Endothelial cell of umbilical vein (primary cell): ENCODE results near the gene CAPN15. TPM values are rescaled to one million over a fixed set of nuclear protein-coding genes. Genes with fewer than 3 reads are reported as not detected.

Experiments
- BruUV-seq: library from RNA; stranded (reverse); fragments of 400-500 nt; replicated peaks from 2 replicates; lab custom pipeline; 2021; lab: Mats Ljungman, UMichigan
- CTCF ChIA-PET: fragments of 300-600, 350-600 bp; sonication (Branson Sonifier 250); formaldehyde crosslinking; loops from one replicate; lab custom pipeline; 2021; ENCODE audit warnings: antibody characterized with exemption, inconsistent platforms; lab: Charles Lee
- POLR2A ChIA-PET: fragments of 300-600, 350-600 bp; sonication (Branson Sonifier 250); formaldehyde crosslinking; loops from one replicate; lab custom pipeline; 2021; ENCODE audit warnings: antibody characterized with exemption, inconsistent platforms; lab: Charles Lee
- DNase-seq: peaks from one replicate; pipeline ENCODE4 v3.0.0-alpha.2; 2011; ENCODE audit warnings: low read depth, low spot score
- FAIRE-seq: peaks from 2 replicates; lab custom pipeline; 2011; peaks lifted over from hg19 to GRCh38; lab: Jason Lieb, UNC
- H2AFZ ChIP-seq: 2 replicates; pipeline ENCODE4 v1.6.0; 2012; ENCODE audit warnings: low read depth, low read length, control low read depth, inconsistent platforms
- H3K27ac ChIP-seq: 2 replicates; pipeline ENCODE4 v1.5.1; 2011; ENCODE audit warnings: low read depth, mild to moderate bottlenecking, control low read depth, low read length, moderate library complexity; ENCODE audit not compliant: insufficient read depth
- H3K27me3 ChIP-seq, 2 experiments: 2 replicates each; pipeline versions ENCODE4 v1.6.0 to v1.6.1; 2011; ENCODE audit warnings: low read length in 2 of 2, mixed read lengths in 1 of 2; ENCODE audit not compliant: control insufficient read depth in 2 of 2, insufficient read depth in 2 of 2
- H3K36me3 ChIP-seq, 2 experiments: 2 replicates in 1 of 2; 3 replicates in 1 of 2; pipeline ENCODE4 v1.5.1; 2011; ENCODE audit warnings: low read length in 2 of 2, mild to moderate bottlenecking in 1 of 2, moderate library complexity in 1 of 2; ENCODE audit not compliant: control insufficient read depth in 2 of 2, insufficient read depth in 2 of 2; ENCODE audit errors: extremely low read depth in 1 of 2
- H3K4me1 ChIP-seq: 3 replicates; pipeline ENCODE4 v1.5.1; 2011; ENCODE audit warnings: mild to moderate bottlenecking, low read length; ENCODE audit not compliant: control insufficient read depth, insufficient read depth; ENCODE audit errors: extremely low read depth
- H3K4me2 ChIP-seq: 2 replicates; pipeline ENCODE4 v1.6.1; 2011; ENCODE audit warnings: low read length, control low read depth, mixed read lengths; ENCODE audit not compliant: insufficient read depth
- H3K4me3 ChIP-seq, 3 experiments: fragments of 200-600 bp in 1 of 3; sonication (generic), shearing (Covaris generic) in 1 of 3; replicated peaks in 1 of 3; 2 replicates each; pipeline ENCODE4 v1.5.1; 2011 to 2016; ENCODE audit warnings: control low read depth in 3 of 3, low read length in 3 of 3, mild to moderate bottlenecking in 2 of 3, inconsistent platforms in 1 of 3, low read depth in 1 of 3, moderate library complexity in 1 of 3; ENCODE audit not compliant: insufficient read depth in 1 of 3
- H3K79me2 ChIP-seq: 2 replicates; pipeline ENCODE4 v1.6.0; 2012; ENCODE audit warnings: low read length, inconsistent platforms; ENCODE audit not compliant: control insufficient read depth, insufficient read depth
- H3K9ac ChIP-seq: replicated peaks from 2 replicates; pipeline ENCODE3; 2011; ENCODE audit warnings: low read length, control low read depth; ENCODE audit not compliant: insufficient read depth; ENCODE audit errors: extremely low read depth
- H3K9me1 ChIP-seq: replicated peaks from 3 replicates; pipeline ENCODE4 v1.6.0; 2011; ENCODE audit warnings: mild to moderate bottlenecking, low read length; ENCODE audit not compliant: control insufficient read depth, insufficient read depth; ENCODE audit errors: extremely low read depth
- H3K9me3 ChIP-seq: replicated peaks from 2 replicates; pipeline ENCODE4 v1.5.1; 2012; ENCODE audit warnings: low read length, inconsistent platforms; ENCODE audit not compliant: control insufficient read depth, insufficient read depth
- H4K20me1 ChIP-seq: replicated peaks from 2 replicates; pipeline ENCODE3; 2011; ENCODE audit warnings: mild to moderate bottlenecking, low read length; ENCODE audit not compliant: control insufficient read depth, insufficient read depth; ENCODE audit errors: extremely low read depth
- EZH2 ChIP-seq: IDR thresholded peaks from 2 replicates; pipeline ENCODE4 v1.6.1; 2012; ENCODE audit warnings: borderline replicate concordance, low read depth, mild to moderate bottlenecking, moderate library complexity, low read length, inconsistent platforms; ENCODE audit not compliant: severe bottlenecking
- FOS ChIP-seq: IDR thresholded peaks from 2 replicates; pipeline ENCODE4 v1.6.1; 2011; ENCODE audit warnings: mild to moderate bottlenecking, low read length, moderate library complexity, borderline replicate concordance; ENCODE audit not compliant: insufficient read depth
- GATA2 ChIP-seq: IDR thresholded peaks from 2 replicates; pipeline ENCODE4 v1.7.0; 2011; ENCODE audit warnings: low read depth, mild to moderate bottlenecking, moderate library complexity, mixed read lengths, low read length; ENCODE audit not compliant: insufficient read length, insufficient read depth
- JUN ChIP-seq: IDR thresholded peaks from 2 replicates; pipeline ENCODE4 v1.6.1; 2011; ENCODE audit warnings: borderline replicate concordance, low read depth; ENCODE audit not compliant: insufficient read length, insufficient read depth
- MAX ChIP-seq: IDR thresholded peaks from 2 replicates; pipeline ENCODE4 v1.6.1; 2011; ENCODE audit not compliant: insufficient read depth, insufficient read length
- MYC ChIP-seq: IDR thresholded peaks from one replicate; pipeline ENCODE4 v1.6.1; 2011; ENCODE audit warnings: mild to moderate bottlenecking, low read depth, low read length
- POLR2A ChIP-seq: IDR thresholded peaks from 2 replicates; pipeline ENCODE4 v1.6.1; 2012; ENCODE audit warnings: low read depth, mild to moderate bottlenecking, control low read depth, low read length
- POLR2AphosphoS5 ChIP-seq: IDR thresholded peaks from 2 replicates; pipeline ENCODE4 v1.6.1; 2012; ENCODE audit warnings: low read depth, mild to moderate bottlenecking, control low read depth, low read length, moderate library complexity; ENCODE audit not compliant: insufficient read depth
- dilution Hi-C: fragments of 300-500 bp; cut with MboI; formaldehyde crosslinking; loops from one replicate; pipeline ENCODE4 v1.15.0; 2019; ENCODE audit warnings: low sequenced_read_pairs; ENCODE audit not compliant: extremely low pct_ligation_motif_present
- intact Hi-C: fragments of 100-400 bp; cut with micrococcal nuclease; formaldehyde crosslinking; loops from one replicate; pipeline ENCODE4 v1.10.0; 2022
- polyA plus RNA-seq, 4 experiments: library from polyadenylated mRNA; depleted of rRNA in 3 of 4; stranded (reverse) in 3 of 4; unstranded in 1 of 4; fragments of >200 nt; gene quantifications; 2 replicates each; pipeline versions ENCODE4 v1.2.1 to v1.2.3, GENCODE V29; 2011 to 2012; ENCODE audit warnings: missing spikeins in 1 of 4
- total RNA-seq: library from RNA; stranded (reverse); gene quantifications from 2 replicates; pipeline ENCODE4 v1.2.3, GENCODE V29; 2021
- TF ChIP-seq, protein P1 (sequence below), 2 donors: IDR thresholded peaks; 1 replicate in 1 of 2; 2 replicates in 1 of 2; pipeline ENCODE4 v1.5.1; 2011; ENCODE audit warnings: low read length in 2 of 2, mild to moderate bottlenecking in 2 of 2, moderate library complexity in 2 of 2, control low read depth in 1 of 2, inconsistent platforms in 1 of 2, low read depth in 1 of 2; ENCODE audit not compliant: insufficient read depth in 1 of 2; ENCODE audit errors: extremely low read depth in 1 of 2

Gene CAPN15
- total and polyA plus RNA-seq, 2 donors (not counting 3 experiments of a cell fraction or from before 2014, with no cell fraction given) = 33.9 to 65.0 TPM

DNA sequence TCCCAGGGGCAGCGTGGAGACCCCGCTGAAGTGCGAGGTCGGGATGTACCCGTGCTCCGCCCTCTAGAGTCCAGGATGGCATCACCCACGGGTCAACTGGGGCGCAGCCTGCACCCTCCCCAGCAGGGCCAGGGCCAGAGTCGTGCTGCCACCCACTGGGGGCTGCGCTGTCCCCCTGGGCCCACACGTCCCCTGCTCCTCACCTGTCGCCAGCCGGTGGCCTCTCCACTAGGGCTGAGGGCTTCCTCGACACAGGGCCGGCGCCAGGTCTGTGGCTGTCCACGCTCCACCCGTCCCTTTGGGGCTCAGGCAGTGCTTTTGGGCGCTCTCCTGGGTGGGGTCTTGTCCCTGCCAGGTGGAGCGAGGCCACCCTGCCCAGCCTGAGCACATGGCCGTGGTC is 21.1 kb downstream of the CAPN15 start:
- no TSS peak for BruUV-seq
- H4K20me1 ChIP-seq = no peaks in the 10 kb centered on the region
- no peak overlapping the region for H3K27ac ChIP-seq
- TF ChIP-seq MAX = no peak
- no peak for TF ChIP-seq POLR2A
- no peak for TF ChIP-seq JUN
- TF ChIP-seq GATA2 = no peak
- TF ChIP-seq EZH2 = no peak
- TF ChIP-seq POLR2AphosphoS5 = no peak
- TF ChIP-seq FOS = no peak
- no peak for TF ChIP-seq MYC
- TF ChIP-seq, protein P1, sequence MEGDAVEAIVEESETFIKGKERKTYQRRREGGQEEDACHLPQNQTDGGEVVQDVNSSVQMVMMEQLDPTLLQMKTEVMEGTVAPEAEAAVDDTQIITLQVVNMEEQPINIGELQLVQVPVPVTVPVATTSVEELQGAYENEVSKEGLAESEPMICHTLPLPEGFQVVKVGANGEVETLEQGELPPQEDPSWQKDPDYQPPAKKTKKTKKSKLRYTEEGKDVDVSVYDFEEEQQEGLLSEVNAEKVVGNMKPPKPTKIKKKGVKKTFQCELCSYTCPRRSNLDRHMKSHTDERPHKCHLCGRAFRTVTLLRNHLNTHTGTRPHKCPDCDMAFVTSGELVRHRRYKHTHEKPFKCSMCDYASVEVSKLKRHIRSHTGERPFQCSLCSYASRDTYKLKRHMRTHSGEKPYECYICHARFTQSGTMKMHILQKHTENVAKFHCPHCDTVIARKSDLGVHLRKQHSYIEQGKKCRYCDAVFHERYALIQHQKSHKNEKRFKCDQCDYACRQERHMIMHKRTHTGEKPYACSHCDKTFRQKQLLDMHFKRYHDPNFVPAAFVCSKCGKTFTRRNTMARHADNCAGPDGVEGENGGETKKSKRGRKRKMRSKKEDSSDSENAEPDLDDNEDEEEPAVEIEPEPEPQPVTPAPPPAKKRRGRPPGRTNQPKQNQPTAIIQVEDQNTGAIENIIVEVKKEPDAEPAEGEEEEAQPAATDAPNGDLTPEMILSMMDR (IDR thresholded peaks at IDR 0.05; ENCODE audit: extremely low read depth in 1 of 2, insufficient read depth in 1 of 2, low read depth in 1 of 2, low read length in 2 of 2) = no peak
- FAIRE-seq (no peak), DNase-seq (no peak)
- no peak overlapping the region for H3K4me3 ChIP-seq
- H3K9me3 ChIP-seq = no peaks in the 10 kb centered on the region
- H3K4me1 ChIP-seq = no peaks in the 10 kb centered on the region
- POLR2A ChIA-PET = no interaction called here
- no peak overlapping the region for H3K9ac ChIP-seq
- H3K36me3 ChIP-seq = peaks cover 0 to 14% of the 10 kb centered on the region in 2 experiments
- dilution Hi-C loops = no loop called here
- H3K4me2 ChIP-seq = no peak overlapping the region
- intact Hi-C loops = no loop called here
- no peak overlapping the region for H2AFZ ChIP-seq
- CTCF ChIA-PET = no interaction called here
- H3K9me1 ChIP-seq = no peaks in the 10 kb centered on the region
- no peaks in the 10 kb centered on the region for H3K27me3 ChIP-seq
- peaks cover 22% of the 10 kb centered on the region for H3K79me2 ChIP-seq
